HT1080 (cell line): ENCODE measurements around the gene TMCC1. TPM values are rescaled to one million over a fixed set of nuclear protein-coding genes. Genes with fewer than 3 reads are reported as not detected.
"Not testable (repeated sequence)": the region's sequence is repeated elsewhere in the genome, so short reads cannot be mapped to it uniquely, and the experiment has no call there.

Experiments
- DNase-seq: peaks from one replicate; pipeline ENCODE4 v3.0.0-alpha.2; 2015; ENCODE audit warnings: low read depth
- total RNA-seq: library from RNA; depleted of rRNA; stranded (reverse); fragments of >200 nt; shearing (Covaris generic); gene quantifications from 2 replicates; pipeline ENCODE4 v1.2.3, GENCODE V29; 2014

Gene TMCC1
- total RNA-seq, 1 experiment from 2014 or later, result 20.8 TPM

GRCh38 chr3:129688271-129688895 lies 205.1 kb downstream of the TMCC1 start:
- DNase-seq, result no peak

DNA sequence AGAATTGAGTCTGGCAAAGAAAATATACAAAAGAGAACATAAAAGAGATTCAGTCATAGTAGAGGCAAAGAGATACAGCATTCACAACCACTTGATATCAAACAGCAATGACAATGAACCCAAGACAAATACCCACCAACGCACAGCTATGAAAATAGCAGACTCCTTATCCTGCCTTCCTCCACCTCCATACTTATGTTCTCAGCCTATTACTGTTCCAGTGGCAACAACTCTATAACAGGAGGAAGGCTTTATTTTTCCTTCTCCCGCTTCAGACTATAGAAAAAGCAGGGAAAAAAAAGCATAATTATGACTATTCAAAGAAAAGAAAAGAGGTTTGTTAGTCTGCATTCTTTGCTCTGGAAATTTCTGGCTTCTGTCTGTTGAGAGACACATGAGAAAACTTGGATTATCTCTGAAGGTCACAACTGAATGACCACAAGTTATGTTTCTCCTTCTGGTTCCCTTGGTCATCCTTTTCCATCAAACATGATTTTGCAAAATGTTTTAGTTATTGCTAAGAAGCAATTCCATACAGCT lies 205.9 kb downstream of the TMCC1 start:
- DNase-seq, result no peak

GRCh38 chr3:129686941-129687340 lies 206.6 kb downstream of the TMCC1 start:
- DNase-seq, result peak; percentile 17

GRCh38 chr3:129684270-129684669 lies 209.2 kb downstream of the TMCC1 start:
- DNase-seq, result no peak

GRCh38 chr3:129683201-129683600 lies 210.3 kb downstream of the TMCC1 start:
- no peak for DNase-seq

DNA sequence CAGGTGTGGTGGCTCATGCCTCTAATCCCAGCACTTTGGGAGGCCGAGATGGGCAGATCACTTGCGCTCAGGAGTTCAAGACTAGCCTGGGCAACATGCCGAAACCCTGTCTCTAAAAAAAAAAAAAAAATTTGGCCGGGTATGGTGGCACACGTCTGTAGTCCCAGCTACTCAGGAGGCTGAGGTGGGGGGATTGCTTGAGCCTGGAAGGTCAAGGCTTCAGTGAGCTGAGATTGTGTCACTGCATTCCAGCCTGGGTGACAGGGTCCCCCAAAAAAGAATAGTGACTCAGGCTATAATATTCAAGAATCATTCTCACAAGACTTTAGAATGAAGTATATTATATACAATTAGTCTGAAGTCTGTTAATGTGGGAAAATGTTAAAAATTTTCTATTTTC lies 216.5 kb downstream of the TMCC1 start:
- no peak for DNase-seq

- not testable (repeated sequence) for DNase-seq
Observed at GRCh38 chr3:129674798-129675123, 218.8 kb downstream of the TMCC1 start.

DNA sequence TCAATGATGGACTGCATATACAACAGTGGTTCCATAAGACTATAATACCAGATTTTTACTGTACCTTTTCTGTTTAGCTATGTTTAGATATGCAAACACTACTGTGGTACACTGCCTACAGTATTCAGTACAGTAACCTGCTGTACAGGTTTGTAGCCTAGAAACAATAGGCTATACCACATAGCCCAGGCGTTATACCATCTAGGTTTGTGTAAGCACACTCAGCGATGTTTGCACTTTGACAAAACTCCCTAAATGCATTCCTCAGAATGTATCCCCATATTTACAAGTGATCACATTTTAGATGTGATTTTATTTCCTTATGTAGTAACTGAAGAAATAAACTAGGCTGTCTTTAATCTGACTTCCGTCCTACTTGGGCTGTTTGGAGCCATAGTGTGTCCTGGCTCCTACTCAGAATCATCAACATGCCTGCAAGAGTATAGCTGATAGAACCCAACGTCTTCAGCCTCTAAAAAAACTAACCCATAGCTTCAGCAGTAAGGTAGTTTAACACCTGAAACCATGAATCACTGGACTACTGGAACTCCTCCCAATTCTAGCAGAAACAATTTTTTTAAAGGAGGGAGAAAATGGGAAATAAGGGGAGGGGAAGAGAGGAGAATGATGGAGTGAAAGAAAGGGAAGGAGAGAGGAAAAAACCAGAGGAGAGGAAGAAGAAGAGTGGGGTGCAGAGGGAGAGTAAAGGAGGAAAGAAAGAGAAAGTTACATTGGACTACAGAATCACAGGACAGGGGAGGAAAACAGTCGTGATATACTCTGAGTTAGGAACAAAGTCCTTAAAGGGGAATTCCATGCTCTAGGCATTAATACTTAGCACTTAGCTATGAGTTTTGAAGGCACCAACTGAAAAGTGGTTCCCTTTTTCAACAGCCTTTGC lies 219.4 kb downstream of the TMCC1 start:
- no peak for DNase-seq

- DNase-seq, result no peak
Observed at GRCh38 chr3:129673012-129673411, 220.5 kb downstream of the TMCC1 start.

DNA sequence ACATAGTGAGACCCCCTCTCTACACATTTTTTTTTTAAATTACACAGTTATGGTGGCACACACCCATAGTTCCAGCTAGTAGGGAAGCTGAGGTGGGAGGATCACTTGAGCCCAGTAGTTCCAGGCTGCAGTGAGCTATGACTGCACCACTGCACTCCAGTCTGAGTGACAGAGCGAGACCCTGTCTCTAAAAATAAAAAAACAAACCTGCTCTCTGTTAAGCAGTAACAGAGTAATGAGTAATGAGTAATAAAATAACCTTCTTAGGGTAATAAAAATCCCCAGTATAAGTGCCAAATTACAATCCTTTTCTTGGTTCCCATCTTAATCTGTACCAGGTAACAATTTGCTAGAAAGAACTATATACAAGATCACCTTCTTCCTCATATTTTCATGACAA lies 221.1 kb downstream of the TMCC1 start:
- DNase-seq, result no peak

GRCh38 chr3:129665024-129665768 lies 228.3 kb downstream of the TMCC1 start:
- DNase-seq, result peak; percentile 85

DNA sequence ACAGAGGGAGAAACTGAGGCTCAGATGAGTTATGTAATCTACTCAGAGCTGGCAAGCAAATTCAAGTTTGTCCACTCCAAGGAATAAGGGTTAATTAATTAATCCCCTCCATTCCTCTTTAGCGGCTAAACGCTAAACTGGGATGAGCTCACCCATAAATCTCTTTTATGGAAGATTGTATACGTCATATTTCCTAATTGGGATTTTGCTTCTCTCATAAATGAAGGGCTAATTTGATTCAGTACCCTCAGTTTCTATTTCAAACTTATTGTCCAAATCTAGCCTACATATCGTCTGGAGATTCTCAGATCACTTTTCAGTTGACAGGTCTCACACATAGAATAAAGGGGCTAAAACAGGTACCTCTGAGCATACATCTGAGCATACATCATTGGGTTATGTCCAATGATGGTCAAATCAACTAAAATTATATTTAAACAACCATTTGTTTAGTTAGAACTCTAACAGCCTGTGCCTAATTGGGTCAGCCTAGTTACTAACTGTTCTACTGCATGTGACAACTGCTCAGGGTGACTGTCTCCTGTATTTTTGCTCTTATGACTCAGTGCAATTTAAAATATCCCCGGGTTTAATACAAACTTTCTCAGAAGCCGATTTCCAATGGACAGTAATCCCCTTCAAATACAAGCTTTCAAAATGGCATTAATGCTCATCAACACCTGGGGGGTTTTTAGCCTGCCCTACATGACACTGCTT lies 229.4 kb downstream of the TMCC1 start:
- DNase-seq, result peak; percentile 49

DNA sequence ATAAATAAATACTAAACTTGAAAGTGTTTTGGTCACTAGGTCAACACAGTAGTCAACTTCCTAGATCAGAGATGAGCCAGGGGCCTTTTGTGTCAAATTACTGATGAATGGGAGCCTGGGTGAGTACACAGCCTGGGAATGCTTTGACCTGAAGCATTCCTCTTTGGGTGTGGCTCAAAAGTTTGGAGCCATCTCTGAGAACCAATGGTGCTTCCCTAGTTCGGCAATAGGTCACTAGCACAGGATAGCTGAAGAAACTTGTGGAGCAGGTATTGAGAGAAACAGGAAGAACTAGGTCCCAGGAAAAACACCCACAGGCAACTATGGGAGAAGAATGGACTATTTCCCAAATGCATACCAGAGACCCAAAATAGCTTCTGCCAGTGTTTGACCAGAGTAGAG lies 230.5 kb downstream of the TMCC1 start:
- peak; percentile 68 for DNase-seq

DNA sequence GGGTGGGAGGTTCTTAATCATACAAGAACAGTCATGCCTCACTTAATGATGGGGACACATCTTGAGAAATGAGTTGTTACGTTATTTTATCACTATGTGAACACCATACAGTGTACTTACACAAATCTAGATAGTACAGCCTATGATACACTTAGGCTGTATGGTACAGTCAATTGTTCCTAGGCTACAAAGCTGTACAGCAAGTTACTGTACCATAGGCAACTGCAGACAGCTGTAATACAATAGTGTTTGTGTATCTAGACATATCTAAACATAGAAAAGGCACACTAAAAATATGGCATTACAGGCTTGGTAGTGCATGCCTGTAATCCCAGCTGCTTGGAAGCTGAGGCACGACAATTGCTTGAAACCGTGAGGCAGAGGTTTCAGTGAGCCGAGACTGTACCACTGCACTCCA lies 231.3 kb downstream of the TMCC1 start:
- no peak for DNase-seq

- DNase-seq, result no peak
Observed at GRCh38 chr3:129661766-129662165, 231.7 kb downstream of the TMCC1 start.

GRCh38 chr3:129658110-129658843 lies 235.2 kb downstream of the TMCC1 start:
- peak; percentile 32 for DNase-seq

DNA sequence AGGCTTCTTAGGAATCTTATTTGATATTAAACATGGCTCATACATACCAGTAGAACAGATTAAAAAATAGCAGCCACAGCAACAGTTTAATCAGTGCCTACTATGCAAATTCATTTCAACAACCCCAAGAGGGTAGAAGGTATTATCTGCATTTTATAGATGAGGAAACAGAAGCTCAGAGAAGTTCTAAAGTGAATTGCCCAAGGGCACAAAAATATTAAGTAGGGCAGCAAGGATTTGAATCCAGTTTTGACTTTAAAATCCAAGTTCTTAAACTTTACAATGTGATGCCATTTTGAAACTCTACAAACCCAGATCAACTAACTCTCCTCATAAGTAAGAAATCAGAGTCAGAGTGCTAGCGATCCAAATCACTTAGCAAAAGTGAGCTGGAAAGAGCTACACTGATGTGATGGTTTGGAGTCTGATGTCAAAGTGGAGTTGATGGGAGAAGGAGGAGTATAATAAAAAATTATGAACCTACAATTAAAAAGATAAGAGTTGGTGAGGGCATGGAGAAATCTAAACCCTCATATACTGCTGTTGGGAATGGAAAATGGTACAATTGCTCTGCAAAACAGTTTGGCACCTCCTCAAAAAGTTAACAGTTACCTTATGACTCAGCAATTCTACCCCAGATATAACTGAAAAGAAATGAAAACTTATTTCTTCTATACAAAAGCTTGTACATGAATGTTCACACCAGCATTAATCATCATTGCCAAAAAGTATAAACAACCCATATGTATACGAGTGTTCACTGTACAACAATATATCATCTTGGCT lies 236.1 kb downstream of the TMCC1 start:
- DNase-seq, result no peak

DNA sequence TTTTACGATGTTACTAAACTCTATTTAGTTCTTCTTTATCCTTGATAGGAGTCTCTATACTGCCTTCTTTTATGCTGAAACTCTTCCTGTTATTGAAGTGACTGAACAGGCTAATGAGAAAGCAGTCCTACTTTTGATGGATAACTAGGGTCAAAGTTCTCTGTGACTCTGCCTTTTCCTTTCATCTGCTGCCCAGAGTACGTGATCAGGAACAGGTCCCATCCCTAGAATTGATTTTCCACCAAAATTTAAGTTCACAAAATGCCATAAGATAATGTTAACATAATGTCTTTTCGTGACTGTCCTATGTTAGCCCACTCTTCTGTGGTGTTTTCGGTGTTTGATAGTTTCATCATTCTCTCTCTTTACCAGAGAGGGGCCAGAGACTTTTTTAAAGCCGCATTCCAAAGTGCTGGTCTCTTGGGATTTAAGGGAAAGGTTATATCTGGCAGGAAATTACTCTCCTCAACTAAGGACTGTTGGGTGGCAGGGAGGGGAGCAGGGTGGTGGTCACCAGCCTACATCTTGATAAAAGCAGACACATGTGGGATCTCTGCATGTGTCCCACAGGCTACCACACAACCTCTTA lies 236.8 kb downstream of the TMCC1 start:
- DNase-seq, result no peak

DNA sequence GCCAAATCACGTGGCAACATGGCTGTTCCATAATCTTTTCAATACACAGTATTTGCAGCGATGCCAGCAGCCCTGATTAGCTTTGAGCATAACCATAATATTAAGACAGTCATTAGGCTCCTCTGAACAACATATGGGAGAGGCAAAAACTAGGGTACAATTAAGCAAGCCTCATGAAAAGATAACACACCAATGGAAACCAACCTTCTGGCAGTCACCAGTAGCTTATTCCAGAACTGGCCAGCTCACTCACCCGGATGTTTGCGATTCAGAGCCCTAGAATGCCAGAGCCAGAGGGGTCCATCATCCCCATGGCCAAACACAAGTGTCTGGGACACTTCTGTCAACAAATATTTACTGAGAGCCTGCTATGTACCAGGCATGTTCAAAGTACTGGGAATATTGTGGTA lies 238.2 kb downstream of the TMCC1 start:
- no peak for DNase-seq
